NCI-H1930 (cell line): Measurements from ENCODE around the gene PYGB.
"Not testable (repeated sequence)": the region's sequence is repeated elsewhere in the genome, so short reads cannot be mapped to it uniquely, and the experiment has no call there.

Source experiments
- DNase-seq, 2 experiments: peaks; one replicate each; lab custom pipeline; 2025; lab: John Stamatoyannopoulos, UW

PYGB gene

GRCh38 chr20:25314497-25315417 lies 66.9 kb downstream of the PYGB start:
- DNase-seq: no peak

- DNase-seq: no peak
These were observed 67.7 kb downstream of the PYGB start for GRCh38 chr20:25315418-25316210.

GRCh38 chr20:25316506-25317190 lies 68.8 kb downstream of the PYGB start:
- no peak for DNase-seq

- no peak for DNase-seq
These were observed 69.6 kb downstream of the PYGB start for GRCh38 chr20:25317351-25318075.

- no peak for DNase-seq
These were observed 70.8 kb downstream of the PYGB start for GRCh38 chr20:25318471-25319240.

- DNase-seq: no peak
These were observed 71.6 kb downstream of the PYGB start for GRCh38 chr20:25319241-25320034.

GRCh38 chr20:25320035-25320800 lies 72.3 kb downstream of the PYGB start:
- no peak for DNase-seq

GRCh38 chr20:25321262-25321831 lies 73.5 kb downstream of the PYGB start:
- no peak for DNase-seq

GRCh38 chr20:25321991-25322390 lies 74.1 kb downstream of the PYGB start:
- DNase-seq: no peak

- DNase-seq: no peak
These were observed 75.8 kb downstream of the PYGB start for GRCh38 chr20:25323496-25324246.

GRCh38 chr20:25324412-25324811 lies 76.5 kb downstream of the PYGB start:
- DNase-seq: no peak

GRCh38 chr20:25325073-25325472 lies 77.2 kb downstream of the PYGB start:
- DNase-seq: no peak

- no peak for DNase-seq
These were observed 78.1 kb downstream of the PYGB start for GRCh38 chr20:25325997-25326396.

- DNase-seq: no peak
These were observed 79.8 kb downstream of the PYGB start for GRCh38 chr20:25327521-25328235.

GRCh38 chr20:25328954-25329498 lies 81.1 kb downstream of the PYGB start:
- DNase-seq: no peak

- not testable (repeated sequence) for DNase-seq
These were observed 87.1 kb downstream of the PYGB start for GRCh38 chr20:25334972-25335371.
